Esophagus squamous epithelium (tissue), 5 donors: Measurements from ENCODE around the gene RTN4RL2. TPM values are rescaled to one million over a fixed set of nuclear protein-coding genes. Genes with fewer than 3 reads are reported as not detected.

Experiments
- DNase-seq: peaks from one replicate; lab custom pipeline; 2025; lab: John Stamatoyannopoulos, UW
- H3K27ac ChIP-seq, 4 donors: fragments of 200-600 bp; sonication (generic); one replicate each; pipeline ENCODE4 v1.5.1; 2016 to 2019; ENCODE audit warnings: mild to moderate bottlenecking in 1 of 4
- H3K27me3 ChIP-seq, 4 donors: fragments of 200-600 bp; sonication (generic); 1 replicate in 3 of 4; 2 replicates in 1 of 4; pipeline versions ENCODE4 v1.5.1 to v1.6.0; 2017 to 2021; ENCODE audit warnings: antibody characterized with exemption in 1 of 4
- H3K36me3 ChIP-seq, 3 donors: fragments of 200-600 bp; sonication (generic); one replicate each; pipeline ENCODE4 v1.5.1; 2016 to 2019
- H3K4me1 ChIP-seq, 3 donors: fragments of 200-600 bp; sonication (generic); one replicate each; pipeline ENCODE4 v1.5.1; 2017 to 2019
- H3K4me3 ChIP-seq, 4 donors: fragments of 200-600 bp; sonication (generic); 1 replicate in 3 of 4; 2 replicates in 1 of 4; pipeline ENCODE4 v1.5.1; 2016 to 2019; ENCODE audit warnings: mild to moderate bottlenecking in 2 of 4, moderate library complexity in 1 of 4
- H3K9me3 ChIP-seq, 3 donors: fragments of 200-600 bp; sonication (generic); one replicate each; pipeline ENCODE4 v1.5.1; 2016 to 2019
- CTCF ChIP-seq, 6 experiments: fragments of 450-650 bp in 4 of 6; fragments of 200-600 bp in 2 of 6; sonication (generic) in 2 of 6; IDR thresholded peaks; one replicate each; pipeline ENCODE4 v1.5.1; 2016 to 2019; ENCODE audit warnings: antibody characterized with exemption in 6 of 6, mild to moderate bottlenecking in 4 of 6, moderate library complexity in 4 of 6
- POLR2A ChIP-seq, 4 donors: fragments of 450-650 bp; IDR thresholded peaks; one replicate each; pipeline ENCODE4 v1.6.1; 2017; ENCODE audit warnings: antibody characterized with exemption in 4 of 4, mild to moderate bottlenecking in 4 of 4, moderate library complexity in 3 of 4
- WGBS, 2 donors: methylation state at CpG; one replicate each; pipeline ENCODE4 v1.1.5; 2018; 5-methylcytosine and 5-hydroxymethylcytosine counted together
- intact Hi-C: fragments of 100-400 bp; cut with DNase I; formaldehyde crosslinking; loops from one replicate; pipeline ENCODE4 v1.15.0; 2022
- total RNA-seq, 4 donors: library from RNA; depleted of rRNA; stranded (reverse); fragments of >200 nt; gene quantifications; one replicate each; pipeline ENCODE4 v1.1.0, GENCODE V29; 2016
- donor health status: DM: yes; HTN: yes; CAD: no.

RTN4RL2 gene
- total RNA-seq, 4 donors from 2014 or later, result 0.66 to 1.1 (median 0.90) TPM

- peaks cover 30 to 38% (median 33%) of the 10 kb centered on the region in 3 donors for H3K4me1 ChIP-seq
- H3K27me3 ChIP-seq, result peaks cover 0 to 61% (median 3%) of the 10 kb centered on the region in 4 donors
- 70 to 100% methylated on average over 1 to 2 of the region's 3 CpGs for WGBS, 2 donors
- H3K36me3 ChIP-seq, result no peaks in the 10 kb centered on the region
- H3K27ac ChIP-seq, result no peak overlapping the region
- TF ChIP-seq POLR2A (IDR thresholded peaks at IDR 0.05), result no peak
- no peak for TF ChIP-seq CTCF (IDR thresholded peaks at IDR 0.05)
- H3K4me3 ChIP-seq, result no peak overlapping the region
- intact Hi-C loops, result no loop called here
- DNase-seq, result no peak
- H3K9me3 ChIP-seq, result no peaks in the 10 kb centered on the region
Measured at GRCh38 chr11:57462597-57462996, 2.3 kb downstream of the RTN4RL2 start.

- H3K27ac ChIP-seq, result no peak overlapping the region
- intact Hi-C loops, result no loop called here
- DNase-seq, result no peak
- WGBS, 2 donors, result 55 to 63% methylated on average over 8 to 9 of the region's 14 CpGs
- no peaks in the 10 kb centered on the region for H3K9me3 ChIP-seq
- peaks cover 18 to 25% (median 20%) of the 10 kb centered on the region in 3 donors for H3K4me1 ChIP-seq
- TF ChIP-seq CTCF (IDR thresholded peaks at IDR 0.05), result no peak
- no peak for TF ChIP-seq POLR2A (IDR thresholded peaks at IDR 0.05)
- peaks cover 0 to 48% (median 3%) of the 10 kb centered on the region in 4 donors for H3K27me3 ChIP-seq
- no peaks in the 10 kb centered on the region for H3K36me3 ChIP-seq
- no peak overlapping the region for H3K4me3 ChIP-seq
Measured at GRCh38 chr11:57463671-57464538, 3.6 kb downstream of the RTN4RL2 start.

- Histone ChIP-seq H3K4me3 (no peak overlapping the region), H3K27me3 (peaks cover 0 to 40% (median 3%) of the 10 kb centered on the region in 4 donors), H3K4me1 (peaks cover 11 to 17% (median 14%) of the 10 kb centered on the region in 3 donors), H3K36me3 (no peaks in the 10 kb centered on the region), H3K27ac (no peak overlapping the region), H3K9me3 (no peaks in the 10 kb centered on the region)
- WGBS, 2 donors, result 49 to 59% methylated on average over 9 to 26 of the region's 30 CpGs
- TF ChIP-seq POLR2A (IDR thresholded peaks at IDR 0.05) (no peak), CTCF (IDR thresholded peaks at IDR 0.05) (no peak)
- DNase-seq, result no peak
- intact Hi-C loops, result no loop called here
Measured at GRCh38 chr11:57464539-57465181, 4.3 kb downstream of the RTN4RL2 start.

- Histone ChIP-seq H3K4me1 (no peaks in the 10 kb centered on the region), H3K27ac (no peak overlapping the region), H3K27me3 (peaks cover 0 to 20% (median 0%) of the 10 kb centered on the region in 4 donors), H3K36me3 (no peaks in the 10 kb centered on the region), H3K9me3 (no peaks in the 10 kb centered on the region), H3K4me3 (no peak overlapping the region)
- 42 to 49% methylated on average over 4 of the region's 4 CpGs for WGBS, 2 donors
- intact Hi-C loops, result no loop called here
- TF ChIP-seq CTCF (IDR thresholded peaks at IDR 0.05) (no peak), POLR2A (IDR thresholded peaks at IDR 0.05) (no peak)
- DNase-seq, result no peak
Measured at GRCh38 chr11:57466680-57467079, 6.4 kb downstream of the RTN4RL2 start.
